ENCODE results near the gene S100G.
"Not testable (repeated sequence)": the region's sequence is repeated elsewhere in the genome, so short reads cannot be mapped to it uniquely, and the experiment has no call there.

S100G gene

GRCh38 chrX:16649858-16650257 lies at the start of gene S100G:
Gene S100G (plus strand): TSS chrX:16650158. CDS start chrX:16651007, 849 bp downstream.
- DNase-seq, result no peak

- no peak for DNase-seq
These were observed 48.1 kb upstream of the S100G start for GRCh38 chrX:16601885-16602284.

- not testable (repeated sequence) for DNase-seq
These were observed 46.7 kb upstream of the S100G start for GRCh38 chrX:16603235-16603634.

GRCh38 chrX:16603822-16604221 lies 46.1 kb upstream of the S100G start:
- DNase-seq, result no peak

- DNase-seq, result no peak
These were observed 45.6 kb upstream of the S100G start for GRCh38 chrX:16604337-16604736.

GRCh38 chrX:16606142-16606720 lies 43.7 kb upstream of the S100G start:
- DNase-seq, result no peak

- DNase-seq, result no peak
These were observed 39.8 kb upstream of the S100G start for GRCh38 chrX:16610121-16610621.

- DNase-seq, result not testable (repeated sequence)
These were observed 39.3 kb upstream of the S100G start for GRCh38 chrX:16610654-16611053.

- DNase-seq, result no peak
These were observed 37.6 kb upstream of the S100G start for GRCh38 chrX:16612257-16612897.

GRCh38 chrX:16617382-16617781 lies 32.6 kb upstream of the S100G start:
- no peak for DNase-seq

- no peak for DNase-seq
These were observed 31.5 kb upstream of the S100G start for GRCh38 chrX:16618422-16618821.

- no peak for DNase-seq
These were observed 30.9 kb upstream of the S100G start for GRCh38 chrX:16619024-16619423.

GRCh38 chrX:16628511-16628910 lies 21.4 kb upstream of the S100G start:
- not testable (repeated sequence) for DNase-seq

- no peak for DNase-seq
These were observed 20.9 kb upstream of the S100G start for GRCh38 chrX:16628946-16629595.

- no peak for DNase-seq
These were observed 20.0 kb upstream of the S100G start for GRCh38 chrX:16629909-16630308.

- DNase-seq, result no peak
These were observed 16.2 kb upstream of the S100G start for GRCh38 chrX:16633754-16634153.

- no peak for DNase-seq
These were observed 14.9 kb upstream of the S100G start for GRCh38 chrX:16635040-16635439.

- DNase-seq, result no peak
These were observed 14.4 kb upstream of the S100G start for GRCh38 chrX:16635596-16635995.

GRCh38 chrX:16638533-16638932 lies 11.4 kb upstream of the S100G start:
- DNase-seq, result no peak

GRCh38 chrX:16639966-16640365 lies 10.0 kb upstream of the S100G start:
- DNase-seq, result no peak

GRCh38 chrX:16640823-16641222 lies 9.1 kb upstream of the S100G start:
- no peak for DNase-seq

GRCh38 chrX:16643176-16643575 lies 6.8 kb upstream of the S100G start:
- DNase-seq, result no peak

- DNase-seq, result no peak
These were observed 3.4 kb upstream of the S100G start for GRCh38 chrX:16646366-16647138.

Measured in C1 segment of cervical spinal cord (tissue), 14 donors.